Trophoblast cell (in vitro differentiated cells and primary cell): ENCODE results near the gene CCDC89.

Experiments used
- DNase-seq, 2 donors: peaks; one replicate each; pipeline ENCODE4 v3.0.0-alpha.2; 2016
- H2AFZ ChIP-seq: 2 replicates; pipeline ENCODE4 v1.6.1; 2013; ENCODE audit warnings: low read length, moderate library complexity, mild to moderate bottlenecking; ENCODE audit not compliant: insufficient read depth, poor library complexity
- H2AK5ac ChIP-seq: 2 replicates; pipeline ENCODE4 v1.6.1; 2013; ENCODE audit warnings: mild to moderate bottlenecking, low read length
- H2BK120ac ChIP-seq: 2 replicates; pipeline ENCODE4 v1.6.1; 2013; ENCODE audit warnings: low read length, mild to moderate bottlenecking, moderate library complexity; ENCODE audit not compliant: insufficient read depth, poor library complexity
- H2BK12ac ChIP-seq: 2 replicates; pipeline ENCODE4 v1.6.1; 2013; ENCODE audit warnings: mild to moderate bottlenecking, low read length, moderate library complexity
- H2BK5ac ChIP-seq: 2 replicates; pipeline ENCODE4 v1.6.1; 2013; ENCODE audit warnings: low read length, low read depth, moderate library complexity, mild to moderate bottlenecking; ENCODE audit not compliant: poor library complexity
- H3K14ac ChIP-seq: 2 replicates; pipeline ENCODE4 v1.6.1; 2013; ENCODE audit warnings: mild to moderate bottlenecking, low read length
- H3K18ac ChIP-seq: 2 replicates; pipeline ENCODE4 v1.6.1; 2013; ENCODE audit warnings: mild to moderate bottlenecking, low read length
- H3K23ac ChIP-seq: 2 replicates; pipeline ENCODE4 v1.6.1; 2013; ENCODE audit warnings: low read length
- H3K27ac ChIP-seq: 2 replicates; pipeline ENCODE4 v1.5.1; 2013; ENCODE audit warnings: low read depth, mild to moderate bottlenecking, inconsistent platforms, low read length, moderate library complexity
- H3K27me3 ChIP-seq: 2 replicates; pipeline ENCODE4 v1.6.1; 2013; ENCODE audit warnings: inconsistent platforms, mild to moderate bottlenecking, low read length, moderate library complexity; ENCODE audit not compliant: insufficient read depth
- H3K36me3 ChIP-seq, 2 experiments: 1 replicate in 1 of 2; 2 replicates in 1 of 2; pipeline ENCODE4 v1.6.1; 2013; ENCODE audit warnings: low read length in 2 of 2, mild to moderate bottlenecking in 2 of 2, moderate library complexity in 1 of 2; ENCODE audit not compliant: insufficient read depth in 2 of 2, control insufficient read depth in 1 of 2
- H3K4ac ChIP-seq: 2 replicates; pipeline ENCODE4 v1.6.1; 2013; ENCODE audit warnings: low read depth, mild to moderate bottlenecking, low read length, moderate library complexity
- H3K4me1 ChIP-seq, 2 experiments: 1 replicate in 1 of 2; 2 replicates in 1 of 2; pipeline ENCODE4 v1.6.1; 2013; ENCODE audit warnings: low read length in 2 of 2, mild to moderate bottlenecking in 2 of 2, moderate library complexity in 1 of 2; ENCODE audit not compliant: insufficient read depth in 2 of 2, control insufficient read depth in 1 of 2
- H3K4me2 ChIP-seq: 2 replicates; pipeline ENCODE4 v1.6.1; 2013; ENCODE audit warnings: inconsistent platforms, mild to moderate bottlenecking, low read length, moderate library complexity
- H3K4me3 ChIP-seq: 2 replicates; pipeline ENCODE4 v1.5.1; 2013; ENCODE audit warnings: mild to moderate bottlenecking, low read depth, low read length, inconsistent platforms
- H3K79me1 ChIP-seq: one replicate; pipeline ENCODE4 v1.6.1; 2013; ENCODE audit warnings: low read length
- H3K79me2 ChIP-seq: 2 replicates; pipeline ENCODE4 v1.6.1; 2013; ENCODE audit warnings: low read length, mild to moderate bottlenecking; ENCODE audit not compliant: control insufficient read depth, insufficient read depth, poor library complexity
- H3K9ac ChIP-seq: 2 replicates; pipeline ENCODE4 v1.6.1; 2013; ENCODE audit warnings: mild to moderate bottlenecking, low read length
- H3K9me3 ChIP-seq: 2 replicates; pipeline ENCODE4 v1.6.1; 2013; ENCODE audit warnings: low read depth, mild to moderate bottlenecking, control low read depth, inconsistent platforms, low read length; ENCODE audit not compliant: insufficient read depth
- H4K12ac ChIP-seq: 2 replicates; pipeline ENCODE4 v1.6.1; 2013; ENCODE audit warnings: low read depth, mild to moderate bottlenecking, low read length, moderate library complexity
- H4K8ac ChIP-seq: 2 replicates; pipeline ENCODE4 v1.6.1; 2013; ENCODE audit warnings: low read depth, mild to moderate bottlenecking, low read length, moderate library complexity
- H4K91ac ChIP-seq: one replicate; pipeline ENCODE4 v1.6.1; 2013; ENCODE audit warnings: low read depth, mild to moderate bottlenecking, low read length, moderate library complexity
- WGBS: extraction: QIAGEN DNeasy Blood & Tissue Kit; methylation state at CpG from one replicate; pipeline ENCODE4 v1.1.7; 2013; ENCODE audit warnings: missing lambda C conversion rate; ENCODE audit not compliant: insufficient read length, insufficient coverage; ENCODE audit errors: extremely low coverage; 5-methylcytosine and 5-hydroxymethylcytosine counted together

Gene CCDC89

DNA sequence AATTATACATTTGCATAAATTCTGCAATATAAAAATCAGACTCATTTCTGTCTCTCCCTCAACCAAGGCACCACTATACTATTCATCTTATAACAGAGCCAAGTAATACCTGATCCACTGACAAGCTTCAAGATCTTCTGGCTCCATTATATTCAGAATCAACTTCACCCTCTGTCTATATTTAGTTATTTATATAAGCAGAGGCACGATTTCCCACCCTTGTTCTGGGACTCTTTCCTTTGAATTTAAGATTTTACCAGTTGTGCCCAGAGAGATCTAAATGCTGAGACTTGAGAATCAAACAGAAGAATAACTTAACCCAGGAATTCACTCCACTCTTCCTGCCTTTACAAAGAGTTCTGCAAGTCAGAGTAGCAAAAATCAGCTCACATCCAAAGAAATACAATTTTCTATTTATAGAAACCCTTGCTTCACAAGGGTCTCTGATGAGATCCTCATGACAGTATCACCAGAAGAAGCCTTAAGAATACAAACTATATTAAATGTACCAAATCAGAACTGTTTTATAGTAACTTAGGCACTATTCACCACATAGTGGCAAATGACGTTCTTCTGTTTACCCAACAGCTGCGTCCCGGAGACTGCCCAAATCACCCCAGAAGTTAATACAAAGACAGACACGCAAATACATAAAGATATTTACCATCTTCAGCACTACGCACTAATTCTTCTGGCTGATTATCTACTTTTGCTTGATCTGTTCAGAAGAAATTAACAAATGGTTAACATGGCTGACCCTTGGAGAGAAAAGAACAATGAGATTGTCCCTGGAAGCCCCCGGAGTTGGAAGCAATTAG is 32.3 kb upstream of the CCDC89 start:
- no peaks in the 10 kb centered on the region for H3K9me3 ChIP-seq
- no peak overlapping the region for H2BK120ac ChIP-seq
- whole genome bisulfite sequencing, result no CpG with 5 or more reads among the region's 7 CpGs
- no peak overlapping the region for H3K4ac ChIP-seq
- H3K4me3 ChIP-seq, result no peak overlapping the region
- H2BK5ac ChIP-seq, result no peak overlapping the region
- H3K14ac ChIP-seq, result no peak overlapping the region
- H2BK12ac ChIP-seq, result no peak overlapping the region
- no peak for DNase-seq
- H3K79me1 ChIP-seq, result no peaks in the 10 kb centered on the region
- no peaks in the 10 kb centered on the region for H3K36me3 ChIP-seq
- no peak overlapping the region for H3K27ac ChIP-seq
- H3K4me2 ChIP-seq, result no peak overlapping the region
- H3K23ac ChIP-seq, result no peak overlapping the region
- no peak overlapping the region for H3K9ac ChIP-seq
- no peak overlapping the region for H2AFZ ChIP-seq
- H4K91ac ChIP-seq, result no peak overlapping the region
- H4K8ac ChIP-seq, result no peak overlapping the region
- H3K4me1 ChIP-seq, result peaks cover 2 to 6% of the 10 kb centered on the region in 2 experiments
- no peaks in the 10 kb centered on the region for H3K79me2 ChIP-seq
- no peaks in the 10 kb centered on the region for H3K27me3 ChIP-seq
- H4K12ac ChIP-seq, result no peak overlapping the region
- no peak overlapping the region for H2AK5ac ChIP-seq
- no peak overlapping the region for H3K18ac ChIP-seq

DNA sequence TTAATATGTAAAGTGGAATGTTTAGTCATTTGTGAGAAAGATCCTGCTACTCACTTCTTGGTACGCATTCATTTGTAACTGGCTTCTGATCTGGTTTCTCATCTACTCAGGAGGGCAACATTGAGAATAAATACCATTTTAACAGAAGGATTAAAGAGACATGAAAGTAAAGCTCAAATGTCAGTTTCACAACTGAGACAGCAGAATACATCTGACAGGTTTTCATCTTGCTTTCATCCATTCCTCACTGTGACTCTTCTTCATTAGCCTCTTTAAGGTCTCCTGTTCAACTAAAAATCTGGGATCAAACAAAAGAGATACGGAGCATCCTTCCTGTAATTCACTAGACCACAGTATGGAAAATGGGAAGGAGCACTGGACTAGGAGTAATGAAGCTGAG is 31.4 kb upstream of the CCDC89 start:
- no peak for DNase-seq
- Histone ChIP-seq H3K79me1 (no peaks in the 10 kb centered on the region), H3K4me3 (no peak overlapping the region), H3K79me2 (no peaks in the 10 kb centered on the region), H3K18ac (no peak overlapping the region), H3K14ac (no peak overlapping the region), H2BK5ac (no peak overlapping the region), H2BK120ac (no peak overlapping the region), H2AFZ (no peak overlapping the region), H3K4me2 (no peak overlapping the region), H3K9ac (no peak overlapping the region), H3K4ac (no peak overlapping the region), H3K36me3 (no peaks in the 10 kb centered on the region), H3K9me3 (no peaks in the 10 kb centered on the region), H2BK12ac (no peak overlapping the region), H3K23ac (no peak overlapping the region), H3K27ac (no peak overlapping the region), H3K27me3 (no peaks in the 10 kb centered on the region), H4K8ac (no peak overlapping the region), H4K91ac (no peak overlapping the region), H2AK5ac (no peak overlapping the region), H4K12ac (no peak overlapping the region), H3K4me1 (peaks cover 2 to 6% of the 10 kb centered on the region in 2 experiments)
- no CpG with 5 or more reads among the region's 2 CpGs for WGBS

DNA sequence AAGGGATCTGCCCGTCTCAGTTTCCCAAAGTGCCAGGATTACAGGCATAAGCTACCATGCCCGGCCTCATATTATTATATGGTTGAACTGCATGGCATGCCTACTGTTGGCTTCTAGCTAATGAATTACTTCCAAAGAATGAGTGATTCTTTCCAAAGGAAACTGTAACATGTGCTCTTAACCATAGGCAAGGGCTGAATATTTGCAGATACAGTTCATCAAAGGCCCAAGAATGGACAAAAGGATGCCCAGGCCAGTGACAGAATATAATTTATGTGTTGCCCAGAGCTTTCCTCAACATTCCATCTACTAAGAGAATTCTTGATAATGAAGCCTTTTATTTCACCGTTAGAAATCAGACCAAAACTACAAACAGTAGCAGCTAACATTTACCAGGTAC is 27.0 kb upstream of the CCDC89 start:
- H3K23ac ChIP-seq, result no peak overlapping the region
- no peak overlapping the region for H3K14ac ChIP-seq
- H3K79me1 ChIP-seq, result no peaks in the 10 kb centered on the region
- H3K4ac ChIP-seq, result no peak overlapping the region
- DNase-seq, result no peak
- no peak overlapping the region for H3K27ac ChIP-seq
- H4K91ac ChIP-seq, result no peak overlapping the region
- no peak overlapping the region for H4K12ac ChIP-seq
- no peaks in the 10 kb centered on the region for H3K36me3 ChIP-seq
- H3K9me3 ChIP-seq, result no peaks in the 10 kb centered on the region
- no peak overlapping the region for H2AK5ac ChIP-seq
- H3K27me3 ChIP-seq, result no peaks in the 10 kb centered on the region
- no peak overlapping the region for H3K18ac ChIP-seq
- no peak overlapping the region for H3K4me3 ChIP-seq
- H4K8ac ChIP-seq, result no peak overlapping the region
- no CpG with 5 or more reads among the region's 3 CpGs for WGBS
- H3K4me2 ChIP-seq, result no peak overlapping the region
- no peak overlapping the region for H2BK120ac ChIP-seq
- H3K4me1 ChIP-seq, result no peaks in the 10 kb centered on the region
- H2AFZ ChIP-seq, result no peak overlapping the region
- no peak overlapping the region for H2BK5ac ChIP-seq
- H3K79me2 ChIP-seq, result no peaks in the 10 kb centered on the region
- no peak overlapping the region for H3K9ac ChIP-seq
- H2BK12ac ChIP-seq, result no peak overlapping the region

DNA sequence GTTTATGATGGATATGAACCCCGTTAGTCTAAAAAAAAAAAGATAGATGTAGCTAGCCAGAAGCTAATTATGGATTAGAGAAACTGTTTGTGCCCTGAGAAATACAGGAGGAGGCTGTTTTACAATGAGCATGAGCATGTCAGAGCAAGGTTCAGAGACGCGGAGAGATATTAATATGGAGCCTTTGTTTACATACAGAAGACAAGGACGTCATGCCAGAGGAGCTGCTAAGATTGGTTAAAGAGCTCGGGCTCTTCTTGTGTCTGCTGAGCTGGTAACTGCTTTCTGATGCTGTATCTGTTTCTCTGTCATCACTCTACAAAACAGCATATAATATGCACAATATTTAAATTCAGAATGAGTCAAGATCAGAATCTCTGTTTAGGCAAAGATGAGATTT is 24.9 kb upstream of the CCDC89 start:
- H2BK120ac ChIP-seq, result no peak overlapping the region
- no CpG with 5 or more reads among the region's 5 CpGs for WGBS
- no peaks in the 10 kb centered on the region for H3K79me1 ChIP-seq
- H3K4me3 ChIP-seq, result no peak overlapping the region
- no peak overlapping the region for H3K9ac ChIP-seq
- H3K4ac ChIP-seq, result no peak overlapping the region
- no peak overlapping the region for H2BK5ac ChIP-seq
- H3K9me3 ChIP-seq, result no peaks in the 10 kb centered on the region
- H2AK5ac ChIP-seq, result no peak overlapping the region
- H4K8ac ChIP-seq, result no peak overlapping the region
- H3K14ac ChIP-seq, result no peak overlapping the region
- no peak overlapping the region for H2AFZ ChIP-seq
- no peaks in the 10 kb centered on the region for H3K36me3 ChIP-seq
- no peak overlapping the region for H2BK12ac ChIP-seq
- no peaks in the 10 kb centered on the region for H3K27me3 ChIP-seq
- no peak overlapping the region for H3K27ac ChIP-seq
- H3K79me2 ChIP-seq, result no peaks in the 10 kb centered on the region
- H3K23ac ChIP-seq, result no peak overlapping the region
- no peaks in the 10 kb centered on the region for H3K4me1 ChIP-seq
- DNase-seq, result no peak
- H3K4me2 ChIP-seq, result no peak overlapping the region
- H3K18ac ChIP-seq, result no peak overlapping the region
- H4K12ac ChIP-seq, result no peak overlapping the region
- H4K91ac ChIP-seq, result no peak overlapping the region
